ENCODE results near the gene FYN. TPM values are rescaled to one million over a fixed set of nuclear protein-coding genes. Genes with fewer than 3 reads are reported as not detected.

FYN gene
- polyA plus RNA-seq, 3 donors = 9.5 to 103 (median 56.7) TPM

DNA sequence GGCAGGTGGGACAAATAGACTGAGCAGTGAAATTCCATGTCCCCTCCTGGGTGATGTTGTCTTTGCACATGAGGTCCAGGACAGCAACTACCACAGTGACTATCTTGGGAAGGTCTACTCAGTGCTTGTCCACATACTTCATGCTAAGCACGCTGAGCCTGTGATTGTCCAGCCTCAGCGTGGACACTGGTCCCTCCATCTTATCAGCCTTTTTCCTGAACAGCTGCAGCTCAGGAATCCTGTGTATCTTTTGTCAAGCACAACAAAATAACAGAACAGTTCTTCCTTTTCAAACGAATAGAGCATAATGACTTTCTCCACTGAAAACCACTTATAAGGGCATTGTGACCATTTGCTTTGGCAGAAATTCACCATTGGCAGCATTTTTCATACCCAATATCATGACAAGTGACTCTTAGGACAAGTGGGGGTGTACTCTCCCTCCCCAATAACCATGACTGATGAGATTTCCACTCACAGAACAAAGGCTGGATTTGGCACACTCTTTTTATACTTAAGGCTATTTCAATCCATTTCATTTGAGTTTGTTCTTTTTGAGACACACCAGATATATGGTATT is 90.3 kb downstream of the FYN start:
- H3K27ac ChIP-seq (ENCODE audit: low read depth, low read length) = no peak overlapping the region
- 71 to 75% (median 72%) methylated on average over 3 of the region's 3 CpGs for WGBS, 3 donors

DNA sequence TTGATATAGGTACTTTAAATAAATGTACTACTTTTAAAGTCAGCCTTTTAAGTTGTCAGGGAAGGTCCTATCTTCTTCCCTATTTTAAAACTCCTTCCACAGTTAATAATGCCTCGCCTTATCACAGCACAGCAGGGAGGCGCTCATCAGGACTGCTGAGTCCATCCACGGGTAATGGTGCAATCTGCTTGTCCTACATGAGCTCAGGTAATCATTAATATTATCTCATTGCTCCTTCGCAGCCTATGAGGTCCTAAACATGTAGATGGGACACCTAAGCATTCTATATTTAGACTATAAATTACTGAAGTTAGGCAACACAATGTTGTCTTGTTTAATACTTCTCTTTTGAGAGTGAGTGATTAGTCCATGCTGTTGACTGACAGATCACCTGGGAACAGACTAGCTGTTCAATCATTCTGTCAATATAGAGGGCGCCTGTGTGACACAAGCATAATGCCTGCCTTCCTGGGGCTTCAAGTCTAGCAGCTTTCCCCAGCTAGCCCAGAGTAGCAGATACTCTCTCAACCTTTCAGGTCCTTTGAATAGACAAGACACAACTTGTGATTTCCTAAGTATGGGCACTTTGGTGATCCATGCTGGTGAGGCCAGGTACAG is 91.0 kb downstream of the FYN start:
- H3K27ac ChIP-seq (ENCODE audit: low read depth, low read length) = no peak overlapping the region
- 84 to 93% (median 92%) methylated on average over 5 of the region's 5 CpGs for WGBS, 3 donors

DNA sequence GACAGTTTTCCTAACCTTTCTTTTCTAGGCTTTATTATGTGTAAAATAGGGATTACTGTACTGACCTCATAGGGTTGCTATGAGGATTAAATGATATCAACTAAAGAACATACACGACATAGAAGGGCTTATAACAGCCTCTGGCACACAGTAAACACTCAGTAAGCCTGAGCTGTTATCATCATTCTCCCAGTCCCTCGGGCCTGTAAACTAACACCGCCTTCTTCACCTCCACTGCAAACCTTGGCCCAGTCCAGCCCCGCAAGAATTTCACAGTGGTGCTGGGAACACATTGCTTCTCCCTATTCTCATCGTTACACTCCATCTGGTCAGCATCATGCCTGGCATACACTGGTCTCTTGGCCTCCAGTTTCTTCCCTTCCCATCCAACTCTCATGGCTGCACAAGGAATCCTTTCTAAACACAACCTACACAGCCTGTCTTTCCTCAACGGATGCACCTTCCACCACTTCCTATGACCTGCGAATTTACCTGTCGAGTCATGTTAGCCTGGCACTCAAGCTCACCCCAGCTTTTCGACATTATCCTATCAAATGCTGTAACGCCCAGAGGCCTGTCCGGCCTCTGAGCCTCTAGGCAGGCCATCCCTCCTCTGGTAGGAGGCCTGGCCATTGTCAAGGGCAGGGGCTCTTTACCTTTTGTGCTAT is 92.1 kb downstream of the FYN start:
- no peak overlapping the region for H3K27ac ChIP-seq (ENCODE audit: low read depth, low read length)
- WGBS, 3 donors = 66 to 75% (median 72%) methylated on average over 11 of the region's 11 CpGs

DNA sequence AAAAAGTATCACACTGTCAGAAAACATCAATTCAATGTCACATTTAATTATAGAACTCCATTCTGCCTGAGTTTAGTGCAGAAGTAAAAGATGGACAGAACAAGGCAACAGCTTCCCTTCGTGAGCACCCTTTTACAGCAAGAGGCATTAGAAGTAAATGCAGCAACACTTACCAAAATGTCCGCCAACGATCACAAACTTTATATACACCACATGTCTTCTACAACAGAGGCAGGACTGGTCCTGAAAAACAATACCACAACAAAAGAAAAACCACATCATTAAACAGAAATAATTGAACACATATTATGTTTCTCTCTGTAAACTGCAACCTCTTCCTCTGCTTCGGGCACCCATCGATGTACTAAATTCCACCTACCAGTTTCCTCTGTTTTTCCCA is 92.9 kb downstream of the FYN start:
- 88 to 89% (median 89%) methylated on average over 5 of the region's 5 CpGs for WGBS, 3 donors
- no peak overlapping the region for H3K27ac ChIP-seq (ENCODE audit: low read depth, low read length)

DNA sequence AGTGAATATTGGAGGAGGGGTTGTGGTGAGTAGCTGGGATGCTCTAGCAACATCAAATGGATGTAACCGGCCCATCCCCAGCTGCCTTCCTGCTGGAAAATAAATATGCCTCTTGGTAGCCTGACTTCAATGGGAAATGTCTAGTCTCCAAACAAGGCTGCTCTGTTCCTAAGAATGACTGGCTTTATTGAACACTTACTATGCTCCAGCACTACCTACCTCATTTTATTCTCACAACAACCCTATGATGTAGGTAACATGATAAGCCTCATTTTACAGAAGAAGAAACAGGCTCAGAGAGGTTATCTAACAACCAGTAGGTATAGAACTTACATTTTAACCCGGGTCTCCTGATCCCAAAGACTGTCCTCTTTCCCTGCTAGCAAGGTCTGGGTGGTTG is 93.6 kb downstream of the FYN start:
- H3K27ac ChIP-seq (ENCODE audit: low read depth, low read length) = no peak overlapping the region
- 96 to 98% (median 96%) methylated on average over 2 of the region's 2 CpGs for WGBS, 3 donors

DNA sequence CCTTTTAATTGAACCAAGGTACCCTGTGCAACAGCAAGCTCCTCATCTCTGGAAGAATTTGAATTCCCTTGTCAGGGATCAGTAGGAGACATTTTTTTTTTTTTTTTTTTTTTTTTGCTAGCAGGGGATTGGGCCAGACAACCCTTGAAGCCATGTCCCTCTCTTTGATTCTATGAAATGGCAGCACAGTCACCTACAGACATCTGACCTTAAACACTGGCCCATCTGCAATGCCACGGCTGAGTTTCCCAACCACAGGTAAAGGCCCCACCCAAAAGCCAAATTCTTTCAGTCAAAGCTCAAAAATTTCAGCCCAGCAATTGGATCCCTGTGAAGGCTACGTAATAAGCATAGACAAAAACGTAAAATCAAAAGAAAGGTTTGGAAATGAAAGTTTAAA is 94.2 kb downstream of the FYN start:
- WGBS, 3 donors = 92 to 95% (median 95%) methylated on average over 3 of the region's 3 CpGs
- no peak overlapping the region for H3K27ac ChIP-seq (ENCODE audit: low read depth, low read length)

DNA sequence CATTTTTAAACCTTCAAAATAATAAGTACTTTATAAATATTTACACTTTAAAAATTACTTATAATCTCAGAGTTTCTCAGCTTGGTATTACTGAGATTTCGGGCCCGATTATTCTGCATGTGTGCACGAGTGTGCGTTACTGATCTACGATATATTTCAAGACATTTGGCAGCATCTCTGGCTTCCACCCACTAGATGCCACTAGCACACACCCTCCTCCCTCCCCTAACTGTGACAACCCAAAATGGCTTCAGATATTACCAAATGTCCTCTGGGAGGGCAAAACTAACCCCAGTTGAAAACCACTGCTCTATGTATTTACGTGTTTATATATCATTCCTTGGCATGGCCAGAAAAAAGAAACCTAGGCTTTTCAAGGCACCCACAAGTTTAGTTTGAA is 95.9 kb downstream of the FYN start:
- no peak overlapping the region for H3K27ac ChIP-seq (ENCODE audit: low read depth, low read length)
- 80 to 91% (median 87%) methylated on average over 6 of the region's 6 CpGs for WGBS, 3 donors

DNA sequence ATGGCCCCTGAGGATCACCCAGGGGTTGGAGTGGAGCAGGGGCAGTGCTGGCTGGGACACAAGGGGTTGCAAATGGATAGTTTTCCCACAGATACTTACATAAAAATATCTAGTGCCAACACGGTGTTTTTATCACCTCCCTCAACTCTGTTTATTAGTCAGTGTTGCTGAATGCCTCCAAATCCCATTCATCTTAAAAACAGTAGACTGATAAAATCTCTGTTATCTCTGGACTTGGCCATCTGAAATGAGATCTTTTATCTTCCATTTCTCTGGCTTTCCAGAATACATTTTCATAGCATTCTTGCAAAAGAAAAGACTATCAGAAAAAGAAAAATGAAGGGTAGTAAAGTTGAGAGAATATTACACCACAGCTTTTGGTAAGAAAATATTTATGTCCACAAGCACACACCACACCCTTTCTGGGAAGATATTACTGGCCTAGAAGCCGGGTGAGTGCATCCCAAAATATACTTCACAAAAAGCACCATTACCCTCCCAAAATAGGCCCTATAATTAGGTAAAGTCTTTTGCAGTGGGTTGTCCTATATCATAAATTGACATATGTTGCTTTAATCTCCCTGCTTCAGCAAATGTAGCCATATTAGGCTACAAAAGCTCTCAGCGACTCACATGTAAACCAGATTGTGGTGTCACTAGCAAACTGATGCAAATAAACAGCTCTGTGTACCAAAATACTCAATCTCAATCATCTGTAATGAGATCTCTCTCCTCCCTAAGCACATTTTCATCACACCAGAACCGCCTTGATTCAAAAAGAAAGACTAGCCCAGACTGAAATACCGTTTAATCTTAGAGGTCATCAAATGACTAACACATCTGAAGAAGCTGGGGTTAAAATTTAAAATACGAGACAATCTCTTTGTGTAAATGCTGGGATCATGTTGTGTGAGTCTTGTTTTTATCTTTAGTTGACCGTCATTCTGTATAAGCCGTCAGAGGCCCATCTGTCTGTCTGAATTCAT is 96.7 kb downstream of the FYN start:
- no peak overlapping the region for H3K27ac ChIP-seq (ENCODE audit: low read depth, low read length)
- 63 to 66% (median 64%) methylated on average over 8 of the region's 8 CpGs for WGBS, 3 donors

DNA sequence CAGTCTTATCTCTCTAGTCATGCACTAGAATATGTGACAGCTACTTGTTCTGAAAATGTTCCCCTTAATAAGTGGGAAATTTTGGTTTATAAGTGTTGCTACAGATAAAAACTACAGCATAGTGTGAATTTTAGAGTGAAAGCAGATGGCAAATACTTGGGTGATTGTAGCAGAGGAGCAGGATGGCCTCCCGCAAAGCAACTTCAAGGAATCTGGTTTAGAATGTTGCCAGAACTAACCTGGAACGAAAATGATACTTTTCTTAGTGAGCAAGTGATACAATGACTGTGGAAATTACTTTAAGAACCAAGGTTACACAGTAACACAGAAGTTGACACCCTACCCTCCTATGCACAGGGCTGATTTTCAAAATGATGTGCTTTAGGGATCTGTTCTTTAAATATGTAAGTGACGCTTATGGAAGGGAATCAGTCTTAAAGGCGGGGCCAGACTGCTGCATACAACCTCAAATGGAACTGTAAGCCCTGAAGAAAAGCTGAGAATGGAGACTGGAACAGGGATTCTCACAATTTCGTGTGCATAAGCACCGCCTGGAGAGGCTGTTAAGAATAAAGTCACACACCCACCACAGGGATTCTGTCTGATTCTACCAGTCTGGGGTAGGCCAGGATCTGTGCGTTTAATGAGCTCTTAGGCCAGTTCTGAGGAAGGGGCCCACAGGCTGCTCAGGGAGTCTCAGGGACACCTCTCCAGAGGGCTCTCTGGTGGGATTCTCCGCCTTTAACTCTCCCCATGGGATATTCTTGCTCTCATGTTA is 97.9 kb downstream of the FYN start:
- H3K27ac ChIP-seq (ENCODE audit: low read depth, low read length) = no peak overlapping the region
- WGBS, 3 donors = 84 to 88% (median 86%) methylated on average over 8 of the region's 8 CpGs

DNA sequence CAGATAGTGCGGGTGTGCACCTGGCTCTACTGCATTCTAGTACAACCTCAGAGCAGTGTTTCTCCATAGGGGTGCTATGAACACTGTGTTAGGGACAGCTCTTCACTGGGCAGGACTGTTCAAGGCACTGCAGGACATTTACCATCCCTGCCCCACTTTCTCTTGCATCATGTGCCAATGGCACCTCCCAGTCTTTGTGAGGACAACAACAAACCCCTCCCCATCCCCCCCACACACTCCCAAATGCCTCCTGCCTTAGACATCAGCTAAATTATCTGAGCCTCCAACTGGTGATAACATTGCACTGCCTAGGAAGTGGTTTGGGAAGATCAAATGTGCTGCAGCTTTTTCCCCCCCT is 98.9 kb downstream of the FYN start:
- 90 to 100% (median 94%) methylated on average over 1 of the region's 1 CpG for WGBS, 3 donors
- H3K27ac ChIP-seq (ENCODE audit: low read depth, low read length) = no peak overlapping the region

DNA sequence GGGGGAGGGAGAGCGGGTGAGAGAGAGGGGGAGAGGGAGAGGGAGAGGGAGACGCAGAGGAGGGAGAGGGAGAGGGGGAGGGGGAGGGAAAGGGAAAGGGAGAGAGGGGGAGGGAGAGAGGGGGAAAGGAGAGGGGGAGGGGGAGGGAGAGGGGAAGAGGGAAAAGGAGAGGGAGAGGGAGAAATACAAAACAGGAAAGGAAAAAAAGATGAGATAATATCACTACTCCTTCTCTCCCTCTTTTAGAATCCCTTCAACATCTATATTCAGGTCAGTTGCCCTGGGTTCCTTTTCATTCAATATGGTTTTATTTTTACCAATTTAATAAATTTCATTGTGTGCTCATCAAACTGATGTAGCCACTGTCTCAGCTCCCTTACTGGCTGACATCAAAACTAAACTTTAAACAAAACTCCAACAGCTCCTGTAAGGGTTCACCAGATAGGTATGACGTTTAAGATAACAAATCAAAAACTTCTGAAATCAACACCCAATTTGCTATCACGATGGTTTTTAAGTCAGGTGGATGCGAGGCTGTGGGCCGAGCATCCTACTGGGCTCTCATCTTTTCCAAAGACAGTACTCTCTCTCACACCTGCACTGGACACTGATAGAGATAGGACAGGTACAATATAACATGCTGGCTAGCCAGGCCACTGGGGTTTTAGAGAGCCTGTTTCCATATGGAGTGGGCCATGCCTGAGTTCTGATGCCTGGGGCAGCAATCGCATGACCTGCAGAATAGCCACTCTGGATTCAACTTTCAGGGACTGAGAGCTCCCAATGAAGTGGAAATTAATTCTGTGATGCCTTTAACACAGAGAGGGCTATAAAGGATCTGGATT is 99.5 kb downstream of the FYN start:
- WGBS, 3 donors = 74 to 82% (median 81%) methylated on average over 5 of the region's 7 CpGs
- no peak overlapping the region for H3K27ac ChIP-seq (ENCODE audit: low read depth, low read length)

DNA sequence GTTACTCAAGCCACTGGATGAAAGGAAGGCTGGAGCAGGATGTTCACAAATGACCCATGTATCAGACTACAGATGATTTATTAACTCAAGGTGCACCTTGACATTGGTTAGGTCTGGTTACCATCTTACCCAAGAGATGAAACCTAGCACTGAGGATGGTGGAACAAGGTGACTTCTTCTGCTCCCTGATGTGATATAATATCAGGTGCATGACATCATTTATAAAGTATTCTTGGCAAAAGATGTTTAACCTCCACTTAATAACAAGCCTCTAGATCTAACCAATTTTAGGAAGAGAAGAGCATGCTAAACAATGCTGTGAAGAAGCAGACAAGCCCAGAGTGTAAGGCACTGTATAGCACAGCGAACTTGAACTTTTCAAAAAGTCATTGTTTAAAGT is 100.9 kb downstream of the FYN start:
- 78 to 99% (median 96%) methylated on average over 1 of the region's 1 CpG for WGBS, 3 donors
- no peak overlapping the region for H3K27ac ChIP-seq (ENCODE audit: low read depth, low read length)

DNA sequence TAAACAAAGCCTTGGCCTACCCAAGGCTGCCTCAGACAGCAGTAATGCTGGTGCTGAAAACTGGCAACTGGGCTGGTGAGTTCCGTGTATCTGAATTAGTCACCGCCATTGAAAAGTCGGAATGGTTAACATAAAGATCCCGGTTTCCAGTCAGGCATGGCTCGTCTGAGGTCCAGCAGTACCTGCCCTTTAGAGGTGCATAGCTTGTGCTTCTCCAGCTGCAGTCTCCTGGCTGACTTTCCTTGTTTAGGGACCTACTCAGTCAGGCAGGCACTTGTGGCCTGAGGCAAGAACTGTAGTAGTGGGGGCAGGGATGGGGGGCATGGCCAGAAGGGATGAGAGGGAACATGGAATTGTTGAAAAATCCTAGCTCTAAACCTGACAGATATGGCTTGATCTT is 101.6 kb downstream of the FYN start:
- WGBS, 3 donors = 92 to 95% (median 95%) methylated on average over 5 of the region's 5 CpGs
- H3K27ac ChIP-seq (ENCODE audit: low read depth, low read length) = no peak overlapping the region

DNA sequence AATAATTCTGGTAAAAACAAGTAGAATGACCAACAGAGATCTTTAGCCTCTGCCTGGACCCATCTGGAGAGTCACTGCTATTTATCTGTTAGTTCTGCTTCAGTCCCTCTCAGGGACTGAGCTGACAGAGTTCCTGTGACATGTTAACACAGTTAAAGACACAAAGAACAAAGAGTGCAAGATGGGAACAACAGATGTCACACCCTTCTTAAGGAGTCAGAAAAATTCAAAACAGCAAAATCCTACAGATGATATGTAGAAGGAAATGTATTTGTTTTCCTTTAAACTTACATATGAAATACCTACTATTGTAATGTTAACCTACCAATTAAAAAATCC is 102.2 kb downstream of the FYN start:
- no peak overlapping the region for H3K27ac ChIP-seq (ENCODE audit: low read depth, low read length)

DNA sequence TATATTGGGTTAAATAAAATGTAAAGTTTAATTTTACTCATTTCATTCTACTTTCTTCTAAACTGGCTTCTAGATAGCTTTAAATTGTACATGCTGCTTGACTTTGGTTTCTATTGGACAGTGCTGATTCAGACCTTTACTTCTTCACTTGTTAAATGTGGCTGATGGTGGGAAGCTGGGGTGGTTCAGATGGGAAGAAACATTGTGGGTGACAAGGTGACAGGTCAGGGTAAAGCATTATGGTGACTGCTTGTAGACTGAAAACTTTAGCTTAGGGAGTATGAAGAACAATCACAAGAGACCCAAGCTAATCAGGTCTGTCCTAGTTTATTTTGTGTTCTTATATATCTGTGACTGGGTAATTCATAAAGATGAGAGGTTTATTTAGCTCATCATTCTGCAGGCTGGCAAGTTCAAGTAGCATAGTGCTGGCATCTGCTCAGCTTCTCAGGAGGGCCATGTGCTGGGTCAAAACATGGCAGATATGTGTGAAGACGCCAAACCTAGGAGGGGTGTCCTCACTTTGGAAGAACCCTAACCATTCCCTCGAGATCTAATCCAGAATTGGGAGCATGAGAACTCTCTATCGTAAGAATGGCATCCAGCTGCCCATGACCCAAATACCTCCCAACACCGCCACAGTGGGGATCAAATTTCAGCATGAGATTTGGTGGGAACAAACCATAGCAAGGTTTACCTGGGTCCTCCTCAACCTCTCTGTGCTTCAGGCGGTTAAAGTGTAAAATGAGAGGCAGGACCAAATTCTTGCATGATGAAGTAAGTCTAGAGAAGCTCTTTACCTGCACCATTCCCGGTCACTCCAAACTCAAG is 102.8 kb downstream of the FYN start:
- WGBS, 3 donors = 92 to 94% (median 92%) methylated on average over 6 of the region's 6 CpGs

DNA sequence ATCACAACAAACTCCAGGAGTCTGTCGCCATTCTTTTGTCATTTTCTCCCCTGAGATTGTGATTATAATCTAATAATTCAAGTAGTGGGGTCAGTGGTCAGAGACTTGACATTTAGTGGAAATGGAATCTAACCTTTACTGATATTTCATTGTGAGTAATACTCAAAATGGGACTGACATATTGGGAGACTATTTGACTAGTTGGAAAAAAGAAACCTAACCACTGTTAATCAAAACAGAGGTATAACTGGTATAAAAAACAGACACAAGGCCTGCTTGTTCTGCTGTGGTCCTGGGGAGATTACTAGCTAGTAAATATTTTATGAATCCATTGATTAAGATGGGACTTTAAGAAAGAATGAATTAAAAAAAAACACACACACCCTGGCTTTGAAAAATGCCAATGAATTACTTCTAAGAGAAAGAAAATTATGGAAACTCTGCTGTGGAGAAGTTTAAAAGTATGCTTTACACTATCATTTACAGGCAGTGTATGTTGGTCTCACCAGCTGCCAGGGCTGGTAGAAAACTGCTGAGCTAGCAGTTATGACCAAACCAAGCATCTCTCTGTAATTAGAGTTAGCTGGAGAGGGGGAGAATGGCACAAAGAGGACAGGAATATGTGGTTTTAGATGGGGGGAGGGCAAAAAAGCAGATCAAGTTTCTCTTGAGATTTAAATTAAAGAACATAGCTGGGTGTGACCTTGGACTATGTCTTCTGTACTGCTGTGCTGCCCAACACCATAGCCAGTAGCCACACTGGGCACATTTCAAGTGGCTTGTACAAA is 103.7 kb downstream of the FYN start:
- H3K27ac ChIP-seq (ENCODE audit: low read depth, low read length) = no peak overlapping the region
- WGBS, 3 donors = 56 to 68% (median 62%) methylated on average over 1 of the region's 1 CpG

More for the DNA sequence above, 102.8 kb downstream of the FYN start:
- no peak overlapping the region for H3K27ac ChIP-seq (ENCODE audit: low read depth, low read length)

Measured in adipose tissue (tissue), 3 donors.